ENCODE measurements around the gene WDR77. TPM values are rescaled to one million over a fixed set of nuclear protein-coding genes. Genes with fewer than 3 reads are reported as not detected.

Gene WDR77
- total RNA-seq, 1 experiment from 2014 or later: 67.9 TPM

- Histone ChIP-seq H3K36me3 (ENCODE audit: insufficient read depth, low read length, poor library complexity, severe bottlenecking) (no peaks in the 10 kb centered on the region), H3K9me3 (ENCODE audit: low read depth, low read length, poor library complexity, severe bottlenecking) (no peaks in the 10 kb centered on the region), H3K4me3 (ENCODE audit: low read depth, low read length, poor library complexity, severe bottlenecking) (no peak overlapping the region), H3K27me3 (replicated peaks; ENCODE audit: insufficient read depth, low read depth, low read length, poor library complexity) (no peaks in the 10 kb centered on the region), H3K27ac (ENCODE audit: low read depth, low read length, poor library complexity, severe bottlenecking) (no peak overlapping the region), H3K4me1 (ENCODE audit: insufficient read depth, low read length, poor library complexity, severe bottlenecking) (no peaks in the 10 kb centered on the region)
- POLR2A ChIA-PET (ENCODE audit: low non-redundant PET): no interaction called here
- no TSS peak for BruUV-seq (replicated peaks)
- CTCF ChIA-PET: no interaction called here
- intact Hi-C loops (cut with micrococcal nuclease; ENCODE audit: unreplicated experiment): no loop called here
- TF ChIP-seq EZH2 (IDR thresholded peaks at IDR 0.05; ENCODE audit: borderline replicate concordance, low read depth, low read length, poor library complexity, severe bottlenecking) (no peak), CTCF (conservative IDR thresholded peaks at IDR 0.05; ENCODE audit: low read depth, low read length) (no peak)
- DNase-seq (ENCODE audit: low spot score): no peak
Observed at GRCh38 chr1:111488669-111489068, 39.6 kb upstream of the WDR77 start.

GRCh38 chr1:111487133-111487532, 38.1 kb upstream of the WDR77 start:
- H3K4me1 ChIP-seq (ENCODE audit: insufficient read depth, low read length, poor library complexity, severe bottlenecking): no peaks in the 10 kb centered on the region
- H3K4me3 ChIP-seq (ENCODE audit: low read depth, low read length, poor library complexity, severe bottlenecking): no peak overlapping the region
- H3K27me3 ChIP-seq (replicated peaks; ENCODE audit: insufficient read depth, low read depth, low read length, poor library complexity): no peaks in the 10 kb centered on the region
- intact Hi-C loops (cut with micrococcal nuclease; ENCODE audit: unreplicated experiment): no loop called here
- H3K36me3 ChIP-seq (ENCODE audit: insufficient read depth, low read length, poor library complexity, severe bottlenecking): no peaks in the 10 kb centered on the region
- no peak overlapping the region for H3K27ac ChIP-seq (ENCODE audit: low read depth, low read length, poor library complexity, severe bottlenecking)
- TF ChIP-seq CTCF (conservative IDR thresholded peaks at IDR 0.05; ENCODE audit: low read depth, low read length): no peak
- no peak for TF ChIP-seq EZH2 (IDR thresholded peaks at IDR 0.05; ENCODE audit: borderline replicate concordance, low read depth, low read length, poor library complexity, severe bottlenecking)
- POLR2A ChIA-PET (ENCODE audit: low non-redundant PET): no interaction called here
- no peaks in the 10 kb centered on the region for H3K9me3 ChIP-seq (ENCODE audit: low read depth, low read length, poor library complexity, severe bottlenecking)
- CTCF ChIA-PET: no interaction called here
- BruUV-seq (replicated peaks): no TSS peak
- DNase-seq (ENCODE audit: low spot score): no peak

GRCh38 chr1:111486431-111486830, 37.4 kb upstream of the WDR77 start:
- H3K4me3 ChIP-seq (ENCODE audit: low read depth, low read length, poor library complexity, severe bottlenecking): no peak overlapping the region
- no peaks in the 10 kb centered on the region for H3K4me1 ChIP-seq (ENCODE audit: insufficient read depth, low read length, poor library complexity, severe bottlenecking)
- H3K36me3 ChIP-seq (ENCODE audit: insufficient read depth, low read length, poor library complexity, severe bottlenecking): no peaks in the 10 kb centered on the region
- CTCF ChIA-PET: no interaction called here
- no TSS peak for BruUV-seq (replicated peaks)
- no peak overlapping the region for H3K27ac ChIP-seq (ENCODE audit: low read depth, low read length, poor library complexity, severe bottlenecking)
- no peaks in the 10 kb centered on the region for H3K9me3 ChIP-seq (ENCODE audit: low read depth, low read length, poor library complexity, severe bottlenecking)
- no peaks in the 10 kb centered on the region for H3K27me3 ChIP-seq (replicated peaks; ENCODE audit: insufficient read depth, low read depth, low read length, poor library complexity)
- intact Hi-C loops (cut with micrococcal nuclease; ENCODE audit: unreplicated experiment): no loop called here
- POLR2A ChIA-PET (ENCODE audit: low non-redundant PET): no interaction called here
- no peak for TF ChIP-seq CTCF (conservative IDR thresholded peaks at IDR 0.05; ENCODE audit: low read depth, low read length)
- no peak for TF ChIP-seq EZH2 (IDR thresholded peaks at IDR 0.05; ENCODE audit: borderline replicate concordance, low read depth, low read length, poor library complexity, severe bottlenecking)
- DNase-seq (ENCODE audit: low spot score): no peak

Measured in A673 (cell line).